ENCODE measurements around the gene ABHD13. TPM values are rescaled to one million over a fixed set of nuclear protein-coding genes. Genes with fewer than 3 reads are reported as not detected.

The ABHD13 gene
- total RNA-seq, 4 donors from 2014 or later = 12.6 to 21.4 (median 18.4) TPM

- no peaks in the 10 kb centered on the region for H3K36me3 ChIP-seq
- 62 to 77% methylated on average over 3 of the region's 3 CpGs for WGBS, 2 donors
- TF ChIP-seq POLR2A (IDR thresholded peaks at IDR 0.05) (no peak), CTCF (IDR thresholded peaks at IDR 0.05) (no peak)
- H3K4me1 ChIP-seq = no peaks in the 10 kb centered on the region
- H3K4me3 ChIP-seq (replicated peaks in 1 of 3) = no peak overlapping the region
- no peak for DNase-seq
- intact Hi-C loops (cut with DNase I) = no loop called here
- no peaks in the 10 kb centered on the region for H3K9me3 ChIP-seq
- no peak overlapping the region for H3K27ac ChIP-seq
- H3K27me3 ChIP-seq = no peaks in the 10 kb centered on the region
Measured at GRCh38 chr13:108283110-108283509, 64.9 kb downstream of the ABHD13 start.

Other genes starting within 250 kb of the ABHD13 start
- 10 to 100 TPM; 10.2 to 18.7 (median 14.9) TPM for gene LIG4, start 2.9 kb upstream of the ABHD13 start, total RNA-seq
- 1 to 10 TPM; 1.3 to 4.6 (median 2.6) TPM for gene TNFSF13B, start 51.3 kb downstream of the ABHD13 start, total RNA-seq